Endothelial cell of umbilical vein (primary cell): Measurements from ENCODE around the gene ZBTB25. TPM values are rescaled to one million over a fixed set of nuclear protein-coding genes. Genes with fewer than 3 reads are reported as not detected.

Source experiments
- BruUV-seq: library from RNA; stranded (reverse); fragments of 400-500 nt; replicated peaks from 2 replicates; lab custom pipeline; 2021; lab: Mats Ljungman, UMichigan
- CTCF ChIA-PET: fragments of 300-600, 350-600 bp; sonication (Branson Sonifier 250); formaldehyde crosslinking; loops from one replicate; lab custom pipeline; 2021; ENCODE audit warnings: antibody characterized with exemption, inconsistent platforms; lab: Charles Lee
- POLR2A ChIA-PET: fragments of 300-600, 350-600 bp; sonication (Branson Sonifier 250); formaldehyde crosslinking; loops from one replicate; lab custom pipeline; 2021; ENCODE audit warnings: antibody characterized with exemption, inconsistent platforms; lab: Charles Lee
- DNase-seq: peaks from one replicate; pipeline ENCODE4 v3.0.0-alpha.2; 2011; ENCODE audit warnings: low read depth, low spot score
- FAIRE-seq: peaks from 2 replicates; lab custom pipeline; 2011; peaks lifted over from hg19 to GRCh38; lab: Jason Lieb, UNC
- H2AFZ ChIP-seq: 2 replicates; pipeline ENCODE4 v1.6.0; 2012; ENCODE audit warnings: low read depth, low read length, control low read depth, inconsistent platforms
- H3K27ac ChIP-seq: 2 replicates; pipeline ENCODE4 v1.5.1; 2011; ENCODE audit warnings: low read depth, mild to moderate bottlenecking, control low read depth, low read length, moderate library complexity; ENCODE audit not compliant: insufficient read depth
- H3K27me3 ChIP-seq, 2 experiments: 2 replicates each; pipeline versions ENCODE4 v1.6.0 to v1.6.1; 2011; ENCODE audit warnings: low read length in 2 of 2, mixed read lengths in 1 of 2; ENCODE audit not compliant: control insufficient read depth in 2 of 2, insufficient read depth in 2 of 2
- H3K36me3 ChIP-seq, 2 experiments: 2 replicates in 1 of 2; 3 replicates in 1 of 2; pipeline ENCODE4 v1.5.1; 2011; ENCODE audit warnings: low read length in 2 of 2, mild to moderate bottlenecking in 1 of 2, moderate library complexity in 1 of 2; ENCODE audit not compliant: control insufficient read depth in 2 of 2, insufficient read depth in 2 of 2; ENCODE audit errors: extremely low read depth in 1 of 2
- H3K4me1 ChIP-seq: 3 replicates; pipeline ENCODE4 v1.5.1; 2011; ENCODE audit warnings: mild to moderate bottlenecking, low read length; ENCODE audit not compliant: control insufficient read depth, insufficient read depth; ENCODE audit errors: extremely low read depth
- H3K4me2 ChIP-seq: 2 replicates; pipeline ENCODE4 v1.6.1; 2011; ENCODE audit warnings: low read length, control low read depth, mixed read lengths; ENCODE audit not compliant: insufficient read depth
- H3K4me3 ChIP-seq, 3 experiments: fragments of 200-600 bp in 1 of 3; sonication (generic), shearing (Covaris generic) in 1 of 3; replicated peaks in 1 of 3; 2 replicates each; pipeline ENCODE4 v1.5.1; 2011 to 2016; ENCODE audit warnings: control low read depth in 3 of 3, low read length in 3 of 3, mild to moderate bottlenecking in 2 of 3, inconsistent platforms in 1 of 3, low read depth in 1 of 3, moderate library complexity in 1 of 3; ENCODE audit not compliant: insufficient read depth in 1 of 3
- H3K79me2 ChIP-seq: 2 replicates; pipeline ENCODE4 v1.6.0; 2012; ENCODE audit warnings: low read length, inconsistent platforms; ENCODE audit not compliant: control insufficient read depth, insufficient read depth
- H3K9ac ChIP-seq: replicated peaks from 2 replicates; pipeline ENCODE3; 2011; ENCODE audit warnings: low read length, control low read depth; ENCODE audit not compliant: insufficient read depth; ENCODE audit errors: extremely low read depth
- H3K9me1 ChIP-seq: replicated peaks from 3 replicates; pipeline ENCODE4 v1.6.0; 2011; ENCODE audit warnings: mild to moderate bottlenecking, low read length; ENCODE audit not compliant: control insufficient read depth, insufficient read depth; ENCODE audit errors: extremely low read depth
- H3K9me3 ChIP-seq: replicated peaks from 2 replicates; pipeline ENCODE4 v1.5.1; 2012; ENCODE audit warnings: low read length, inconsistent platforms; ENCODE audit not compliant: control insufficient read depth, insufficient read depth
- H4K20me1 ChIP-seq: replicated peaks from 2 replicates; pipeline ENCODE3; 2011; ENCODE audit warnings: mild to moderate bottlenecking, low read length; ENCODE audit not compliant: control insufficient read depth, insufficient read depth; ENCODE audit errors: extremely low read depth
- CTCF ChIP-seq, 2 donors: IDR thresholded peaks; 1 replicate in 1 of 2; 2 replicates in 1 of 2; pipeline ENCODE4 v1.5.1; 2011; ENCODE audit warnings: low read length in 2 of 2, mild to moderate bottlenecking in 2 of 2, moderate library complexity in 2 of 2, control low read depth in 1 of 2, inconsistent platforms in 1 of 2, low read depth in 1 of 2; ENCODE audit not compliant: insufficient read depth in 1 of 2; ENCODE audit errors: extremely low read depth in 1 of 2
- EZH2 ChIP-seq: IDR thresholded peaks from 2 replicates; pipeline ENCODE4 v1.6.1; 2012; ENCODE audit warnings: borderline replicate concordance, low read depth, mild to moderate bottlenecking, moderate library complexity, low read length, inconsistent platforms; ENCODE audit not compliant: severe bottlenecking
- FOS ChIP-seq: IDR thresholded peaks from 2 replicates; pipeline ENCODE4 v1.6.1; 2011; ENCODE audit warnings: mild to moderate bottlenecking, low read length, moderate library complexity, borderline replicate concordance; ENCODE audit not compliant: insufficient read depth
- MAX ChIP-seq: IDR thresholded peaks from 2 replicates; pipeline ENCODE4 v1.6.1; 2011; ENCODE audit not compliant: insufficient read depth, insufficient read length
- POLR2A ChIP-seq: IDR thresholded peaks from 2 replicates; pipeline ENCODE4 v1.6.1; 2012; ENCODE audit warnings: low read depth, mild to moderate bottlenecking, control low read depth, low read length
- POLR2AphosphoS5 ChIP-seq: IDR thresholded peaks from 2 replicates; pipeline ENCODE4 v1.6.1; 2012; ENCODE audit warnings: low read depth, mild to moderate bottlenecking, control low read depth, low read length, moderate library complexity; ENCODE audit not compliant: insufficient read depth
- dilution Hi-C: fragments of 300-500 bp; cut with MboI; formaldehyde crosslinking; loops from one replicate; pipeline ENCODE4 v1.15.0; 2019; ENCODE audit warnings: low sequenced_read_pairs; ENCODE audit not compliant: extremely low pct_ligation_motif_present
- intact Hi-C: fragments of 100-400 bp; cut with micrococcal nuclease; formaldehyde crosslinking; loops from one replicate; pipeline ENCODE4 v1.10.0; 2022
- polyA plus RNA-seq, 4 experiments: library from polyadenylated mRNA; depleted of rRNA in 3 of 4; stranded (reverse) in 3 of 4; unstranded in 1 of 4; fragments of >200 nt; gene quantifications; 2 replicates each; pipeline versions ENCODE4 v1.2.1 to v1.2.3, GENCODE V29; 2011 to 2012; ENCODE audit warnings: missing spikeins in 1 of 4
- total RNA-seq: library from RNA; stranded (reverse); gene quantifications from 2 replicates; pipeline ENCODE4 v1.2.3, GENCODE V29; 2021

The ZBTB25 gene
- total and polyA plus RNA-seq, 2 donors (not counting 3 experiments of a cell fraction or from before 2014, with no cell fraction given) = 3.2 to 7.7 TPM

GRCh38 chr14:64417771-64418125 is 85.9 kb downstream of the ZBTB25 start:
- Histone ChIP-seq H3K27me3 (no peaks in the 10 kb centered on the region), H2AFZ (no peak overlapping the region), H3K4me3 (no peak overlapping the region), H4K20me1 (no peaks in the 10 kb centered on the region), H3K4me2 (no peak overlapping the region), H3K4me1 (no peaks in the 10 kb centered on the region), H3K36me3 (peaks cover 7 to 16% of the 10 kb centered on the region in 2 experiments), H3K79me2 (no peaks in the 10 kb centered on the region), H3K9ac (no peak overlapping the region), H3K9me1 (no peaks in the 10 kb centered on the region), H3K9me3 (no peaks in the 10 kb centered on the region), H3K27ac (no peak overlapping the region)
- BruUV-seq = no TSS peak
- TF ChIP-seq FOS = no peak
- TF ChIP-seq POLR2A = no peak
- no peak for TF ChIP-seq EZH2
- TF ChIP-seq CTCF (IDR thresholded peaks at IDR 0.05; ENCODE audit: extremely low read depth in 1 of 2, insufficient read depth in 1 of 2, low read depth in 1 of 2, low read length in 2 of 2) = no peak
- POLR2A ChIA-PET = no interaction called here
- intact Hi-C loops = no loop called here
- CTCF ChIA-PET = interaction anchor here (3.9 kb wide), 1 partner anchor 12 kb away, joined by 25 read pairs; no protein-coding TSS in a partner anchor
- dilution Hi-C loops = no loop called here
- FAIRE-seq (no peak), DNase-seq (no peak)

- H3K27me3 ChIP-seq = no peaks in the 10 kb centered on the region
- no peaks in the 10 kb centered on the region for H3K4me1 ChIP-seq
- TF ChIP-seq POLR2A (no peak), MAX (no peak), EZH2 (no peak), FOS (no peak), POLR2AphosphoS5 (no peak)
- H3K9ac ChIP-seq = no peak overlapping the region
- no peaks in the 10 kb centered on the region for H3K79me2 ChIP-seq
- intact Hi-C loops = no loop called here
- dilution Hi-C loops = no loop called here
- CTCF ChIA-PET = interaction anchor here (3.9 kb wide), 1 partner anchor 13 kb away, joined by 25 read pairs; no protein-coding TSS in a partner anchor
- H3K27ac ChIP-seq = no peak overlapping the region
- no peak for FAIRE-seq
- DNase-seq = no peak
- H4K20me1 ChIP-seq = no peaks in the 10 kb centered on the region
- no peak overlapping the region for H2AFZ ChIP-seq
- no peak overlapping the region for H3K4me3 ChIP-seq
- H3K9me3 ChIP-seq = no peaks in the 10 kb centered on the region
- BruUV-seq = no TSS peak
- no peaks in the 10 kb centered on the region for H3K9me1 ChIP-seq
- no peak overlapping the region for H3K4me2 ChIP-seq
- H3K36me3 ChIP-seq = peaks cover 7 to 16% of the 10 kb centered on the region in 2 experiments
- POLR2A ChIA-PET = no interaction called here
These were observed 86.4 kb downstream of the ZBTB25 start for GRCh38 chr14:64417055-64417770.
